H1 (cell line): ENCODE measurements around the gene CLTCL1. TPM values are rescaled to one million over a fixed set of nuclear protein-coding genes. Genes with fewer than 3 reads are reported as not detected.

Experiments
- HDAC2 ChIP-seq, 2 experiments: fragments of 300-600 bp in 1 of 2; sonication (generic) in 1 of 2; IDR thresholded peaks; 2 replicates each; pipeline ENCODE4 v1.6.1; 2011 to 2012; ENCODE audit warnings: low read depth in 2 of 2, low read length in 2 of 2, mild to moderate bottlenecking in 2 of 2, moderate library complexity in 2 of 2, borderline replicate concordance in 1 of 2, inconsistent platforms in 1 of 2
- KDM5A ChIP-seq: fragments of 200-600 bp; IDR thresholded peaks from 2 replicates; pipeline ENCODE4 v1.7.1; 2012; ENCODE audit warnings: mild to moderate bottlenecking, low read length, inconsistent platforms, mixed read lengths
- PHF8 ChIP-seq: fragments of 200-600 bp; sonication (generic); conservative IDR thresholded peaks from 2 replicates; pipeline ENCODE4 v1.7.1; 2012; ENCODE audit warnings: low read depth, mild to moderate bottlenecking, inconsistent platforms, low read length, moderate library complexity
- POLR2AphosphoS5 ChIP-seq: IDR thresholded peaks from 2 replicates; pipeline ENCODE4 v1.6.1; 2011; ENCODE audit warnings: low read depth, low read length
- SUZ12 ChIP-seq: fragments of 200-600 bp; sonication (generic); IDR thresholded peaks from 2 replicates; pipeline ENCODE4 v1.6.1; 2012; ENCODE audit warnings: mild to moderate bottlenecking, inconsistent platforms, low read length, moderate library complexity, mixed read lengths
- TEAD4 ChIP-seq: IDR thresholded peaks from 2 replicates; pipeline ENCODE4 v1.6.1; 2012; ENCODE audit warnings: low read depth, low read length, inconsistent platforms, mixed read lengths
- polyA plus RNA-seq, 7 experiments: library from polyadenylated mRNA; depleted of rRNA in 3 of 7; stranded (reverse) in 5 of 7; unstranded in 2 of 7; fragments of >200 nt in 5 of 7; fragments of 200-250 nt in 2 of 7; gene quantifications; 1 replicate in 5 of 7; 2 replicates in 1 of 7; 4 replicates in 1 of 7; pipeline versions ENCODE4 v1.2.1 to v1.2.3, GENCODE V29; 2011 to 2013; ENCODE audit warnings: missing spikeins in 2 of 7, mixed read lengths in 2 of 7
- total RNA-seq: library from RNA; stranded (reverse); fragmentation: NEBNext Ultra II Directional; extraction: Animal tissue kit (Norgen Biotek cat#: 25700); gene quantifications from 2 replicates; pipeline ENCODE4 v1.2.1, GENCODE V29; 2021
- TF ChIP-seq, protein P1 (sequence below): fragments of 300-600 bp; sonication (generic); IDR thresholded peaks from 2 replicates; pipeline ENCODE4 v1.7.1; 2012; ENCODE audit warnings: low read length, moderate library complexity, mild to moderate bottlenecking, inconsistent platforms; ENCODE audit not compliant: insufficient replicate concordance
- TF ChIP-seq, protein P2 (sequence below): IDR thresholded peaks from 2 replicates; pipeline ENCODE4 v1.6.1; 2012; ENCODE audit warnings: low read length, inconsistent platforms

CLTCL1 gene
- total and polyA plus RNA-seq, 2 of the 8 experiments (the other 6 are each of a cell fraction or from before 2014, with no cell fraction given): 12.4 to 17.0 TPM

DNA sequence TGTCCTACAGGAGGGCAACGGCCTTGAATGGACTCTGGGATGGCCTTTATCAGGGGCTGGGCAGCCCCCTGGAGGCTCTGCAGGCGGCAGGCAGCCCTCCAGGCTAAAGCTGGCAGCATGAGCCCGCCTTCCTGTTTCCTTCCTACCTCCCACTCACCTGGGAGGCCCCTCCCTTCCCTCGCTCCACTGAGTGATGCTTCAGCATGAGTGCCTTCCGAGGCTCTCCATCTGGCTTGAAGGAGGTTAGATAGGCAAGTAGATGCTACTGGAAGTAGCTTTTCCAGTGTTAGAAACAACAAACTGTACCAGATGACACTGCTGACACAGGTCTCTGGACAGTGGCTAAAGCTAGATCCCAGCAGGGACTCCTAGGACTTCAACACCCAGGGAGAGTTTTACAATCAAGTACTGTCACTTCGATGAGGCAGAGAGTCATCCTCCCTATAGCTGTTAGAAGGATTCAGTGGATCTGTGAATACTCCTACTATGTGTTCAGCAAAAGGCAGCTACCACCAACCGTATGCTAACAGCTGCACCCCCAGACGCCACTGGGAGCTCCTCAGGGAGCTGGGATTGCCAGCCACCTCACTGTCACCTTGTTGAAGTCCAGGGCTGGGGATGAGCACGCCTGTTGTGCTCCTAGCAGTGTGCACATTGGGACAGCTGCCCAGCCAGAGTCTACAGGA, 108.9 kb downstream of the CLTCL1 start (continued):
- TF ChIP-seq, protein P1, sequence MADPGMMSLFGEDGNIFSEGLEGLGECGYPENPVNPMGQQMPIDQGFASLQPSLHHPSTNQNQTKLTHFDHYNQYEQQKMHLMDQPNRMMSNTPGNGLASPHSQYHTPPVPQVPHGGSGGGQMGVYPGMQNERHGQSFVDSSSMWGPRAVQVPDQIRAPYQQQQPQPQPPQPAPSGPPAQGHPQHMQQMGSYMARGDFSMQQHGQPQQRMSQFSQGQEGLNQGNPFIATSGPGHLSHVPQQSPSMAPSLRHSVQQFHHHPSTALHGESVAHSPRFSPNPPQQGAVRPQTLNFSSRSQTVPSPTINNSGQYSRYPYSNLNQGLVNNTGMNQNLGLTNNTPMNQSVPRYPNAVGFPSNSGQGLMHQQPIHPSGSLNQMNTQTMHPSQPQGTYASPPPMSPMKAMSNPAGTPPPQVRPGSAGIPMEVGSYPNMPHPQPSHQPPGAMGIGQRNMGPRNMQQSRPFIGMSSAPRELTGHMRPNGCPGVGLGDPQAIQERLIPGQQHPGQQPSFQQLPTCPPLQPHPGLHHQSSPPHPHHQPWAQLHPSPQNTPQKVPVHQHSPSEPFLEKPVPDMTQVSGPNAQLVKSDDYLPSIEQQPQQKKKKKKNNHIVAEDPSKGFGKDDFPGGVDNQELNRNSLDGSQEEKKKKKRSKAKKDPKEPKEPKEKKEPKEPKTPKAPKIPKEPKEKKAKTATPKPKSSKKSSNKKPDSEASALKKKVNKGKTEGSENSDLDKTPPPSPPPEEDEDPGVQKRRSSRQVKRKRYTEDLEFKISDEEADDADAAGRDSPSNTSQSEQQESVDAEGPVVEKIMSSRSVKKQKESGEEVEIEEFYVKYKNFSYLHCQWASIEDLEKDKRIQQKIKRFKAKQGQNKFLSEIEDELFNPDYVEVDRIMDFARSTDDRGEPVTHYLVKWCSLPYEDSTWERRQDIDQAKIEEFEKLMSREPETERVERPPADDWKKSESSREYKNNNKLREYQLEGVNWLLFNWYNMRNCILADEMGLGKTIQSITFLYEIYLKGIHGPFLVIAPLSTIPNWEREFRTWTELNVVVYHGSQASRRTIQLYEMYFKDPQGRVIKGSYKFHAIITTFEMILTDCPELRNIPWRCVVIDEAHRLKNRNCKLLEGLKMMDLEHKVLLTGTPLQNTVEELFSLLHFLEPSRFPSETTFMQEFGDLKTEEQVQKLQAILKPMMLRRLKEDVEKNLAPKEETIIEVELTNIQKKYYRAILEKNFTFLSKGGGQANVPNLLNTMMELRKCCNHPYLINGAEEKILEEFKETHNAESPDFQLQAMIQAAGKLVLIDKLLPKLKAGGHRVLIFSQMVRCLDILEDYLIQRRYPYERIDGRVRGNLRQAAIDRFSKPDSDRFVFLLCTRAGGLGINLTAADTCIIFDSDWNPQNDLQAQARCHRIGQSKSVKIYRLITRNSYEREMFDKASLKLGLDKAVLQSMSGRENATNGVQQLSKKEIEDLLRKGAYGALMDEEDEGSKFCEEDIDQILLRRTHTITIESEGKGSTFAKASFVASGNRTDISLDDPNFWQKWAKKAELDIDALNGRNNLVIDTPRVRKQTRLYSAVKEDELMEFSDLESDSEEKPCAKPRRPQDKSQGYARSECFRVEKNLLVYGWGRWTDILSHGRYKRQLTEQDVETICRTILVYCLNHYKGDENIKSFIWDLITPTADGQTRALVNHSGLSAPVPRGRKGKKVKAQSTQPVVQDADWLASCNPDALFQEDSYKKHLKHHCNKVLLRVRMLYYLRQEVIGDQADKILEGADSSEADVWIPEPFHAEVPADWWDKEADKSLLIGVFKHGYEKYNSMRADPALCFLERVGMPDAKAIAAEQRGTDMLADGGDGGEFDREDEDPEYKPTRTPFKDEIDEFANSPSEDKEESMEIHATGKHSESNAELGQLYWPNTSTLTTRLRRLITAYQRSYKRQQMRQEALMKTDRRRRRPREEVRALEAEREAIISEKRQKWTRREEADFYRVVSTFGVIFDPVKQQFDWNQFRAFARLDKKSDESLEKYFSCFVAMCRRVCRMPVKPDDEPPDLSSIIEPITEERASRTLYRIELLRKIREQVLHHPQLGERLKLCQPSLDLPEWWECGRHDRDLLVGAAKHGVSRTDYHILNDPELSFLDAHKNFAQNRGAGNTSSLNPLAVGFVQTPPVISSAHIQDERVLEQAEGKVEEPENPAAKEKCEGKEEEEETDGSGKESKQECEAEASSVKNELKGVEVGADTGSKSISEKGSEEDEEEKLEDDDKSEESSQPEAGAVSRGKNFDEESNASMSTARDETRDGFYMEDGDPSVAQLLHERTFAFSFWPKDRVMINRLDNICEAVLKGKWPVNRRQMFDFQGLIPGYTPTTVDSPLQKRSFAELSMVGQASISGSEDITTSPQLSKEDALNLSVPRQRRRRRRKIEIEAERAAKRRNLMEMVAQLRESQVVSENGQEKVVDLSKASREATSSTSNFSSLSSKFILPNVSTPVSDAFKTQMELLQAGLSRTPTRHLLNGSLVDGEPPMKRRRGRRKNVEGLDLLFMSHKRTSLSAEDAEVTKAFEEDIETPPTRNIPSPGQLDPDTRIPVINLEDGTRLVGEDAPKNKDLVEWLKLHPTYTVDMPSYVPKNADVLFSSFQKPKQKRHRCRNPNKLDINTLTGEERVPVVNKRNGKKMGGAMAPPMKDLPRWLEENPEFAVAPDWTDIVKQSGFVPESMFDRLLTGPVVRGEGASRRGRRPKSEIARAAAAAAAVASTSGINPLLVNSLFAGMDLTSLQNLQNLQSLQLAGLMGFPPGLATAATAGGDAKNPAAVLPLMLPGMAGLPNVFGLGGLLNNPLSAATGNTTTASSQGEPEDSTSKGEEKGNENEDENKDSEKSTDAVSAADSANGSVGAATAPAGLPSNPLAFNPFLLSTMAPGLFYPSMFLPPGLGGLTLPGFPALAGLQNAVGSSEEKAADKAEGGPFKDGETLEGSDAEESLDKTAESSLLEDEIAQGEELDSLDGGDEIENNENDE: no peak
- TF ChIP-seq TEAD4 (no peak), KDM5A (no peak), PHF8 (no peak), POLR2AphosphoS5 (no peak), HDAC2 (IDR thresholded peaks at IDR 0.05; ENCODE audit: borderline replicate concordance in 1 of 2, low read depth in 2 of 2, low read length in 2 of 2) (no peak), SUZ12 (no peak)
- TF ChIP-seq, protein P2, sequence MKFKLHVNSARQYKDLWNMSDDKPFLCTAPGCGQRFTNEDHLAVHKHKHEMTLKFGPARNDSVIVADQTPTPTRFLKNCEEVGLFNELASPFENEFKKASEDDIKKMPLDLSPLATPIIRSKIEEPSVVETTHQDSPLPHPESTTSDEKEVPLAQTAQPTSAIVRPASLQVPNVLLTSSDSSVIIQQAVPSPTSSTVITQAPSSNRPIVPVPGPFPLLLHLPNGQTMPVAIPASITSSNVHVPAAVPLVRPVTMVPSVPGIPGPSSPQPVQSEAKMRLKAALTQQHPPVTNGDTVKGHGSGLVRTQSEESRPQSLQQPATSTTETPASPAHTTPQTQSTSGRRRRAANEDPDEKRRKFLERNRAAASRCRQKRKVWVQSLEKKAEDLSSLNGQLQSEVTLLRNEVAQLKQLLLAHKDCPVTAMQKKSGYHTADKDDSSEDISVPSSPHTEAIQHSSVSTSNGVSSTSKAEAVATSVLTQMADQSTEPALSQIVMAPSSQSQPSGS: no peak
